Mesendoderm (in vitro differentiated cells): Measurements from ENCODE around the gene IFIT2.
A peak's percentile ranks its signal among the peaks of the same experiment; 100 is the strongest.

ENCODE experiments used
- DNase-seq: peaks from one replicate; pipeline ENCODE4 v3.0.0; 2013
- H2AK5ac ChIP-seq: 2 replicates; pipeline ENCODE4 v1.6.1; 2013; ENCODE audit warnings: low read length, inconsistent platforms
- H2BK120ac ChIP-seq: 2 replicates; pipeline ENCODE4 v1.6.1; 2013; ENCODE audit warnings: low read depth, mild to moderate bottlenecking, low read length, moderate library complexity, mixed read lengths
- H2BK15ac ChIP-seq: replicated peaks from 2 replicates; pipeline ENCODE4 v1.6.1; 2013; ENCODE audit warnings: low read depth, mild to moderate bottlenecking, moderate library complexity
- H2BK5ac ChIP-seq: 2 replicates; pipeline ENCODE4 v1.6.1; 2013; ENCODE audit warnings: low read length, inconsistent platforms
- H3K18ac ChIP-seq: 2 replicates; pipeline ENCODE4 v1.6.1; 2013; ENCODE audit warnings: mild to moderate bottlenecking, low read length, mixed read lengths
- H3K23ac ChIP-seq: one replicate; pipeline ENCODE4 v1.6.1; 2013; ENCODE audit warnings: low read length
- H3K27ac ChIP-seq: 2 replicates; pipeline ENCODE4 v1.5.1; 2013; ENCODE audit warnings: low read depth, mild to moderate bottlenecking, inconsistent platforms, low read length, moderate library complexity
- H3K27me3 ChIP-seq: 2 replicates; pipeline ENCODE4 v1.6.1; 2013; ENCODE audit warnings: low read length, control low read depth, mild to moderate bottlenecking, inconsistent platforms; ENCODE audit not compliant: insufficient read depth, poor library complexity
- H3K36me3 ChIP-seq: 2 replicates; pipeline ENCODE4 v1.6.1; 2013; ENCODE audit warnings: low read length, inconsistent platforms; ENCODE audit not compliant: control insufficient read depth, insufficient read depth
- H3K4ac ChIP-seq: one replicate; pipeline ENCODE4 v1.6.1; 2013; ENCODE audit warnings: low read depth, mild to moderate bottlenecking, low read length, moderate library complexity
- H3K4me1 ChIP-seq: 2 replicates; pipeline ENCODE4 v1.6.1; 2013; ENCODE audit warnings: low read depth, low read length, inconsistent platforms; ENCODE audit not compliant: control insufficient read depth
- H3K4me2 ChIP-seq: 2 replicates; pipeline ENCODE4 v1.6.1; 2013; ENCODE audit warnings: low read length
- H3K4me3 ChIP-seq: 2 replicates; pipeline ENCODE4 v1.5.1; 2013; ENCODE audit warnings: mild to moderate bottlenecking, low read length
- H3K56ac ChIP-seq: one replicate; pipeline ENCODE4 v1.6.1; 2013; ENCODE audit warnings: low read length
- H3K79me1 ChIP-seq: 2 replicates; pipeline ENCODE4 v1.6.1; 2013; ENCODE audit warnings: low read length, inconsistent platforms
- H3K79me2 ChIP-seq: 2 replicates; pipeline ENCODE4 v1.6.1; 2013; ENCODE audit warnings: mild to moderate bottlenecking, low read length; ENCODE audit not compliant: control insufficient read depth, insufficient read depth
- H3K9ac ChIP-seq: 2 replicates; pipeline ENCODE4 v1.6.1; 2013; ENCODE audit warnings: low read length, inconsistent platforms
- H4K5ac ChIP-seq: one replicate; pipeline ENCODE4 v1.6.1; 2013; ENCODE audit warnings: low read length
- H4K8ac ChIP-seq: one replicate; pipeline ENCODE4 v1.6.1; 2013; ENCODE audit warnings: low read depth, mild to moderate bottlenecking, control low read depth, low read length, moderate library complexity
- WGBS: extraction: QIAGEN DNeasy Blood & Tissue Kit; methylation state at CpG from one replicate; pipeline ENCODE4 v1.1.7; 2013; ENCODE audit warnings: low lambda C conversion rate, missing lambda C conversion rate; ENCODE audit not compliant: insufficient coverage; ENCODE audit errors: extremely low coverage; 5-methylcytosine and 5-hydroxymethylcytosine counted together

Gene IFIT2

GRCh38 chr10:89305766-89306433 lies 4.1 kb downstream of the IFIT2 start:
- Histone ChIP-seq H4K5ac (no peak overlapping the region), H2BK15ac (peak overlapping the region; percentile 45), H3K27ac (no peak overlapping the region), H2BK5ac (no peak overlapping the region), H3K79me2 (no peaks in the 10 kb centered on the region), H3K18ac (no peak overlapping the region), H2AK5ac (no peak overlapping the region), H3K23ac (no peak overlapping the region), H4K8ac (no peak overlapping the region), H2BK120ac (no peak overlapping the region), H3K4me1 (no peaks in the 10 kb centered on the region), H3K4me3 (no peak overlapping the region), H3K4me2 (no peak overlapping the region), H3K56ac (no peak overlapping the region), H3K36me3 (no peaks in the 10 kb centered on the region), H3K4ac (peak overlapping the region; percentile 11), H3K27me3 (no peaks in the 10 kb centered on the region), H3K79me1 (no peaks in the 10 kb centered on the region), H3K9ac (no peak overlapping the region)
- WGBS: no CpG with 5 or more reads among the region's 9 CpGs
- no peak for DNase-seq

GRCh38 chr10:89306434-89307268 lies 4.8 kb downstream of the IFIT2 start:
- H3K36me3 ChIP-seq: no peaks in the 10 kb centered on the region
- WGBS: no CpG with 5 or more reads among the region's 13 CpGs
- H3K4me1 ChIP-seq: no peaks in the 10 kb centered on the region

GRCh38 chr10:89307269-89307577 lies 5.4 kb downstream of the IFIT2 start:
- no peak overlapping the region for H3K27ac ChIP-seq
- H2BK5ac ChIP-seq: no peak overlapping the region
- no peak overlapping the region for H4K5ac ChIP-seq
- H2BK120ac ChIP-seq: no peak overlapping the region
- no peak overlapping the region for H4K8ac ChIP-seq
- H3K4me3 ChIP-seq: no peak overlapping the region
- H3K4me2 ChIP-seq: no peak overlapping the region
- no peaks in the 10 kb centered on the region for H3K36me3 ChIP-seq
- no peak overlapping the region for H3K4ac ChIP-seq
- no peak overlapping the region for H2AK5ac ChIP-seq
- no peaks in the 10 kb centered on the region for H3K79me1 ChIP-seq
- no peaks in the 10 kb centered on the region for H3K79me2 ChIP-seq
- H2BK15ac ChIP-seq: no peak overlapping the region
- no peaks in the 10 kb centered on the region for H3K4me1 ChIP-seq
- no peak overlapping the region for H3K9ac ChIP-seq
- H3K23ac ChIP-seq: no peak overlapping the region
- no peak overlapping the region for H3K56ac ChIP-seq
- no peaks in the 10 kb centered on the region for H3K27me3 ChIP-seq
- no peak for DNase-seq
- no peak overlapping the region for H3K18ac ChIP-seq

More at GRCh38 chr10:89306434-89307268, 4.8 kb downstream of the IFIT2 start:
- H4K8ac ChIP-seq: no peak overlapping the region
- no peak overlapping the region for H2BK120ac ChIP-seq
- H3K56ac ChIP-seq: no peak overlapping the region
- no peak overlapping the region for H3K4ac ChIP-seq
- H3K27ac ChIP-seq: no peak overlapping the region
- H3K27me3 ChIP-seq: no peaks in the 10 kb centered on the region
- no peaks in the 10 kb centered on the region for H3K79me1 ChIP-seq
- H2AK5ac ChIP-seq: no peak overlapping the region
- H3K4me2 ChIP-seq: no peak overlapping the region
- no peak overlapping the region for H4K5ac ChIP-seq
- no peaks in the 10 kb centered on the region for H3K79me2 ChIP-seq
- H2BK15ac ChIP-seq: no peak overlapping the region
- H3K9ac ChIP-seq: no peak overlapping the region
- no peak overlapping the region for H3K18ac ChIP-seq
- no peak overlapping the region for H3K23ac ChIP-seq
- no peak overlapping the region for H2BK5ac ChIP-seq
- no peak for DNase-seq
- H3K4me3 ChIP-seq: no peak overlapping the region

GRCh38 chr10:89308266-89308665 lies 6.4 kb downstream of the IFIT2 start:
- no peak overlapping the region for H3K18ac ChIP-seq
- no peak overlapping the region for H3K23ac ChIP-seq
- H2BK5ac ChIP-seq: no peak overlapping the region
- no peak for DNase-seq
- no peak overlapping the region for H2AK5ac ChIP-seq
- H3K79me1 ChIP-seq: no peaks in the 10 kb centered on the region
- 100% methylated on average over 1 of the region's 6 CpGs for WGBS
- no peak overlapping the region for H2BK15ac ChIP-seq
- H4K5ac ChIP-seq: no peak overlapping the region
- no peaks in the 10 kb centered on the region for H3K4me1 ChIP-seq
- no peak overlapping the region for H3K4me3 ChIP-seq
- H3K36me3 ChIP-seq: no peaks in the 10 kb centered on the region
- H3K9ac ChIP-seq: no peak overlapping the region
- no peak overlapping the region for H3K27ac ChIP-seq
- no peaks in the 10 kb centered on the region for H3K79me2 ChIP-seq
- H3K27me3 ChIP-seq: no peaks in the 10 kb centered on the region
- no peak overlapping the region for H2BK120ac ChIP-seq
- H3K56ac ChIP-seq: no peak overlapping the region
- no peak overlapping the region for H4K8ac ChIP-seq
- H3K4me2 ChIP-seq: no peak overlapping the region
- no peak overlapping the region for H3K4ac ChIP-seq

- Histone ChIP-seq H2BK5ac (no peak overlapping the region), H2AK5ac (no peak overlapping the region), H3K4me3 (no peak overlapping the region), H4K5ac (no peak overlapping the region), H3K23ac (no peak overlapping the region), H3K79me1 (no peaks in the 10 kb centered on the region), H3K27ac (no peak overlapping the region), H4K8ac (no peak overlapping the region), H2BK120ac (no peak overlapping the region), H3K56ac (no peak overlapping the region), H3K4me1 (no peaks in the 10 kb centered on the region), H3K4me2 (no peak overlapping the region), H3K4ac (no peak overlapping the region), H2BK15ac (no peak overlapping the region), H3K79me2 (no peaks in the 10 kb centered on the region), H3K36me3 (no peaks in the 10 kb centered on the region), H3K27me3 (no peaks in the 10 kb centered on the region), H3K18ac (no peak overlapping the region), H3K9ac (no peak overlapping the region)
- no CpG with 5 or more reads among the region's 4 CpGs for WGBS
- no peak for DNase-seq
Measured at GRCh38 chr10:89308736-89309135, 6.9 kb downstream of the IFIT2 start.
